ENCODE results near the gene PROB1. TPM values are rescaled to one million over a fixed set of nuclear protein-coding genes. Genes with fewer than 3 reads are reported as not detected.

PROB1 gene
- total and polyA plus RNA-seq, 9 of the 15 experiments (the other 6 are each of a cell fraction or from before 2014, with no cell fraction given) = 0.01 to 1.8 (median 0.47) TPM

- Histone ChIP-seq H3K27me3 (ENCODE audit: control insufficient read depth in 2 of 2, insufficient read depth in 2 of 2, low read length in 2 of 2) (no peaks in the 10 kb centered on the region), H3K9ac (ENCODE audit: insufficient read depth in 1 of 2, low read depth in 2 of 2, low read length in 2 of 2) (no peak overlapping the region), H3K4me3 (no peak overlapping the region), H2AFZ (ENCODE audit: low read depth, low read length) (no peak overlapping the region), H3K4me1 (replicated peaks in 1 of 2; ENCODE audit: control insufficient read depth in 2 of 2, insufficient read depth in 2 of 2, low read length in 2 of 2) (no peaks in the 10 kb centered on the region), H3K4me2 (ENCODE audit: insufficient read depth, low read length) (no peak overlapping the region), H3K79me2 (ENCODE audit: control insufficient read depth, insufficient read depth, low read length) (no peaks in the 10 kb centered on the region), H4K20me1 (replicated peaks; ENCODE audit: control insufficient read depth, insufficient read depth, low read length) (peaks cover 4% of the 10 kb centered on the region; the same call in 1 of the 2 replicates), H3K9me3 (replicated peaks; ENCODE audit: control insufficient read depth, insufficient read depth, low read depth, low read length) (no peaks in the 10 kb centered on the region), H3K9me1 (ENCODE audit: control insufficient read depth, insufficient read depth, low read length) (no peaks in the 10 kb centered on the region), H3K27ac (ENCODE audit: extremely low read depth, low read depth, low read length) (no peak overlapping the region), H3K36me3 (ENCODE audit: control insufficient read depth, insufficient read depth, low read length) (peaks cover 66% of the 10 kb centered on the region)
- in situ Hi-C loops (cut with MboI) (no loop called here), intact Hi-C loops (cut with micrococcal nuclease) (no loop called here)
- ATAC-seq = peak; percentile 64
- WGBS (ENCODE audit: insufficient coverage, low coverage, missing lambda C conversion rate) = 80% methylated on average over 2 of the region's 2 CpGs
- POLR2A ChIA-PET = interaction anchor here (1.3 to 2.2 kb wide), 3 partner anchors 10 to 27 kb away, joined by 3 to 5 read pairs (median 5); partner anchors contain the start of gene PAIP2
- no peak for FAIRE-seq
- TF ChIP-seq RAD21 (CRISPR knock-in tag; conservative IDR thresholded peaks at IDR 0.05 in 1 of 2, IDR thresholded peaks at IDR 0.05 in 1 of 2) = peak in 1 of 2 experiments; percentile 44; a peak in 2 of 4 replicates
- TF ChIP-seq KDM1A (IDR thresholded peaks at IDR 0.05) = no peak
- TF ChIP-seq CTCF (IDR thresholded peaks at IDR 0.05 in 2 of 3, conservative IDR thresholded peaks at IDR 0.05 in 1 of 3; ENCODE audit: insufficient read depth in 2 of 3, low read depth in 1 of 3, low read length in 3 of 3) = peak in 2 of 3 experiments; percentile 11 to 52; a peak in 4 of 6 replicates
- TF ChIP-seq SMAD4 (CRISPR knock-in tag; conservative IDR thresholded peaks at IDR 0.05) = no peak
- BruUV-seq (replicated peaks) = no TSS peak
- DNase-seq (ENCODE audit: extremely low read depth in 1 of 4, low spot score in 3 of 4) = peak in 1 of 4 experiments; percentile 41
- CTCF ChIA-PET (ENCODE audit: low intra/inter-chr PET ratio) = interaction anchor here (0.6 to 0.8 kb wide), 2 partner anchors 580 to 666 kb away, joined by 3 read pairs; no protein-coding TSS in a partner anchor
These were observed 26.3 kb downstream of the PROB1 start for GRCh38 chr5:139368613-139369012.
